Smooth muscle cell (in vitro differentiated cells): ENCODE measurements around the gene IFT80. TPM values are rescaled to one million over a fixed set of nuclear protein-coding genes. Genes with fewer than 3 reads are reported as not detected.

Experiments
- DNase-seq: peaks from one replicate; lab custom pipeline; 2025; ENCODE audit not compliant: unreplicated experiment; lab: John Stamatoyannopoulos, UW
- H2AFZ ChIP-seq: fragments of 200-600 bp; sonication (generic); 2 replicates; pipeline ENCODE4 v1.6.0; 2016; ENCODE audit warnings: antibody characterized with exemption, low read depth, mild to moderate bottlenecking
- H3F3A ChIP-seq: fragments of 200-600 bp; sonication (generic); 2 replicates; pipeline ENCODE4 v1.6.0; 2017; ENCODE audit warnings: antibody characterized with exemption, low read depth
- H3K27ac ChIP-seq: fragments of 200-600 bp; sonication (generic); 2 replicates; pipeline ENCODE4 v1.5.1; 2016; ENCODE audit warnings: low read depth, mild to moderate bottlenecking
- H3K27me3 ChIP-seq: fragments of 200-600 bp; sonication (generic); 2 replicates; pipeline ENCODE4 v1.6.1; 2016; ENCODE audit warnings: low read depth, mild to moderate bottlenecking
- H3K36me3 ChIP-seq: fragments of 200-600 bp; sonication (generic); 2 replicates; pipeline ENCODE4 v1.5.1; 2016; ENCODE audit warnings: low read depth
- H3K4me1 ChIP-seq: fragments of 200-600 bp; sonication (generic); 2 replicates; pipeline ENCODE4 v1.5.1; 2016; ENCODE audit warnings: low read depth
- H3K4me2 ChIP-seq: fragments of 200-600 bp; sonication (generic); 2 replicates; pipeline ENCODE4 v1.6.0; 2016; ENCODE audit warnings: mild to moderate bottlenecking
- H3K4me3 ChIP-seq: fragments of 200-600 bp; sonication (generic); 2 replicates; pipeline ENCODE4 v1.5.1; 2016; ENCODE audit warnings: mild to moderate bottlenecking
- H3K79me2 ChIP-seq: fragments of 200-600 bp; sonication (generic); 2 replicates; pipeline ENCODE4 v1.6.0; 2016; ENCODE audit warnings: low read depth, mild to moderate bottlenecking
- H3K9ac ChIP-seq: fragments of 200-600 bp; sonication (generic); 2 replicates; pipeline ENCODE4 v1.6.0; 2016; ENCODE audit warnings: low read depth
- H3K9me3 ChIP-seq: fragments of 200-600 bp; sonication (generic); replicated peaks from 2 replicates; pipeline ENCODE4 v1.5.1; 2016; ENCODE audit warnings: low read depth
- H4K20me1 ChIP-seq: fragments of 200-600 bp; sonication (generic); 2 replicates; pipeline ENCODE4 v1.6.0; 2016; ENCODE audit warnings: low read depth
- WGBS: methylation state at CpG from one replicate; pipeline ENCODE4 v1.1.7; 2016; ENCODE audit warnings: low lambda C conversion rate; 5-methylcytosine and 5-hydroxymethylcytosine counted together
- polyA plus RNA-seq: library from polyadenylated mRNA; unstranded; fragments of >200 nt; fragmentation: Nextera tagmentation; extraction: Ambion mirVana; gene quantifications from 2 replicates; pipeline ENCODE4 v1.2.1, GENCODE V29; 2016
- total RNA-seq: library from RNA; depleted of rRNA; stranded (reverse); fragments of >200 nt; gene quantifications from 2 replicates; pipeline ENCODE4 v1.2.3, GENCODE V29; 2014
- TF ChIP-seq, protein P1 (sequence below): fragments of 200-600 bp; sonication (generic); IDR thresholded peaks from 2 replicates; pipeline ENCODE4 v1.5.1; 2017; ENCODE audit warnings: borderline replicate concordance, mild to moderate bottlenecking, antibody characterized with exemption; ENCODE audit not compliant: insufficient read depth, poor library complexity, severe bottlenecking

The IFT80 gene
- total and polyA plus RNA-seq, 2 experiments from 2014 or later: 8.3 to 61.5 TPM

DNA sequence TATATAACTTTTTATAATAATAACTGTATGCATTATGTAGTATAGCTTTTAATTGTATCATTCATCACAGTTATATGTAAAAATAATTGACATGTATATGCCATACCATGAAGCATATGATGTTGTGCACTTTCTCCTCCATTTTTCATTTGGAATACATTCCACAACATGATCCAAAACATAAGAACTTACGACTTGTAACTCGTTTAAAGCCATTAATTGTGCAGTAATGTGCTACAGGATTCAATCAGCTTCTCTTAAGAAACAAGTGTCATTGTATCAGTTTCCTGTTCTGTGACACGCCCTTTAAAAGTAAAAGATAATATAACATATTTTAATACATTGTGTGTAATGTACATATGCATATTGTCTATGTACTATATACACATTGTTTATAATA is 171.6 kb downstream of the IFT80 start:
- no peaks in the 10 kb centered on the region for H3K9me3 ChIP-seq
- H3K9ac ChIP-seq: no peak overlapping the region
- H4K20me1 ChIP-seq: no peaks in the 10 kb centered on the region
- H3K4me2 ChIP-seq: peak overlapping the region; percentile 96
- H3K27ac ChIP-seq: no peak overlapping the region
- peaks cover 8% of the 10 kb centered on the region for H3K4me1 ChIP-seq
- TF ChIP-seq, protein P1, sequence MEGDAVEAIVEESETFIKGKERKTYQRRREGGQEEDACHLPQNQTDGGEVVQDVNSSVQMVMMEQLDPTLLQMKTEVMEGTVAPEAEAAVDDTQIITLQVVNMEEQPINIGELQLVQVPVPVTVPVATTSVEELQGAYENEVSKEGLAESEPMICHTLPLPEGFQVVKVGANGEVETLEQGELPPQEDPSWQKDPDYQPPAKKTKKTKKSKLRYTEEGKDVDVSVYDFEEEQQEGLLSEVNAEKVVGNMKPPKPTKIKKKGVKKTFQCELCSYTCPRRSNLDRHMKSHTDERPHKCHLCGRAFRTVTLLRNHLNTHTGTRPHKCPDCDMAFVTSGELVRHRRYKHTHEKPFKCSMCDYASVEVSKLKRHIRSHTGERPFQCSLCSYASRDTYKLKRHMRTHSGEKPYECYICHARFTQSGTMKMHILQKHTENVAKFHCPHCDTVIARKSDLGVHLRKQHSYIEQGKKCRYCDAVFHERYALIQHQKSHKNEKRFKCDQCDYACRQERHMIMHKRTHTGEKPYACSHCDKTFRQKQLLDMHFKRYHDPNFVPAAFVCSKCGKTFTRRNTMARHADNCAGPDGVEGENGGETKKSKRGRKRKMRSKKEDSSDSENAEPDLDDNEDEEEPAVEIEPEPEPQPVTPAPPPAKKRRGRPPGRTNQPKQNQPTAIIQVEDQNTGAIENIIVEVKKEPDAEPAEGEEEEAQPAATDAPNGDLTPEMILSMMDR: no peak
- H3K4me3 ChIP-seq: peak overlapping the region; percentile 29
- H3K36me3 ChIP-seq: no peaks in the 10 kb centered on the region
- H3K27me3 ChIP-seq: peaks cover 50% of the 10 kb centered on the region
- 89% methylated on average over 3 of the region's 3 CpGs for WGBS
- DNase-seq: no peak
- H3K79me2 ChIP-seq: peaks cover 14% of the 10 kb centered on the region
- H2AFZ ChIP-seq: no peak overlapping the region
- H3F3A ChIP-seq: no peaks in the 10 kb centered on the region

DNA sequence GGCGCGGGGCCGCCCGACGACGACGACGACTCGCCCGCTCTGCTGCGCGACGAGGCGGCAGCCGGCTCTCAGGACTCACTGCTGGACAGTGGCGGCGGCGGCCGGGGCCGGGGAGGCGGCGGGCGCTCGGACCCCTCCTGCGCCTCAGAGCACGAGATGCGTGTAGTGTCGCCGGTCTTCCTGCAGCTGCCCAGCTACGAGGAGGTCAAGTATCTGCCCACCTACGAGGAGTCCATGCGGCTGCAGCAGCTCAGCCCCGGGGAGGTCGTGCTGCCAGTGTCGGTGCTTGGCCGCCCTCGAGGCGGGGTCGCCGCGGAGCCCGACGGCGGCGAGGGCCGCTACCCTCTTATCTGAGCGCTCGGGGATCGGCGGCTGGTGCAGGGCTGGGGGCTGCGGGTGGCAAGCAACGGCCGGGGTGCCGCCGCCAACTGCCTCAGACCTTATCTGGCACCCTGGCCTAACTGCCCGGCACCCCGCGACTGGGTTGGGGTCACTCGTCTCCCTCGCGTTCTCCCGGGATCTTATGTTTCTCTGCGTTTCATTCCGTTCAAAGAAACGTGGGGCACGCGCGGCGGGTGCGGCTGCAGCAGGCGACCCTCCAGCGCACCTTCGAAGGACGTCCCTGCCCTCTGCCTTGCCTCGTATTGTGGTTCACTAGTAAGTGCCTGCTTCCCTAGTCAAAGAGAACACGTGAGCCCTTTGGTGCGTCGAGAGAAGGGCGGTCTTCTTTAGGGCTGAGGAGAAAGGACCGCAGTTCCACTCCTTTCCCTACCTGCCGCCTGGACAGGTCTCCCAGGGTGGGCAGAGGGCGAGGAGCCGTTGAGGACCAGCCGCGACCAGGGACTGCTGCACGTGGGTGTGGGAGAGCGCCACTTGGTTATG is 172.8 kb downstream of the IFT80 start:
- H3K79me2 ChIP-seq: peaks cover 14% of the 10 kb centered on the region
- 4% methylated on average over 64 of the region's 87 CpGs for WGBS

DNA sequence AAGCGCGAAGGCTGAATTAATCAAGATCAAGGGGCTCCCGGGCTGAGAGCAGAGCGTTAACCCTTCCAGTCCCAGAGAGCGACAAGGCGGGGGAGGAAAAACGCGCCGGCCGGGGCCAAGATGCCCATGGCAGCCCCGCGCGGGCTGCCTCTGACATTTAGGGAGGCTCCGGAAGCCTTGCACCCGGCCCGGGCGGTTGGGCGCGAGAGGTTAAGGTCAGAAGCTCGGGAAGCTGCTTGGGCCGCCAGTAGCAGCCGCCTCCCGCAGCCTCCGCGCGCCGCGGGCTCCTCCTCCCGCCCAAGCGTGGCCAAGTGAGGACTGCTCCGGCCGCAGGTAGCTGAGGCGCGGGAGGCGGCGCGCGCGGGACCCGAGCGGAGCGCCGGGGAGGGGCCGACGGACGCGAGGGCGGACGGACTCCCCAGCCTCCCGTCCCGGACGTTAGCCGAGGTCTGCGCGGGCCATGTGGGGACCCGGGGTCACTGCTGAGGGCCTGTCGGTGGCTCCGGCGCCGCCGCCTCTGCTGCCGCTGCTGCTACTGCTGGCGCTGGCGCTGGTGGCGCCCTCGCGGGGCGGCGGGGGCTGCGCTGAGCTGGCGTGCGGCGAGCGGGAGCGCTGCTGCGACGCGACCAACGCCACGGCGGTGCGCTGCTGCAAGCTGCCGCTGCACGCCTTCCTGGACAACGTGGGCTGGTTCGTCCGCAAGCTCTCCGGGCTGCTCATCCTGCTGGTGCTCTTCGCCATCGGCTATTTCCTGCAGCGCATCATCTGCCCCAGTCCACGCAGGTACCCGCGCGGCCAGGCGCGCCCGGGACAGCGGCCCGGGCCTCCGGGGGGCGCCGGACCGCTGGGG is 173.6 kb downstream of the IFT80 start, which contains the start of gene C3orf80:
Gene C3orf80, plus strand, starts transcription at position 247 of the 850 bp plus-strand sequence. Its CDS starts 214 bp downstream, at position 461.
- no peaks in the 10 kb centered on the region for H3K36me3 ChIP-seq
- H3K27me3 ChIP-seq: peaks cover 50% of the 10 kb centered on the region
- H3K4me1 ChIP-seq: peaks cover 8% of the 10 kb centered on the region
- DNase-seq: peak; percentile 55
- H3F3A ChIP-seq: no peaks in the 10 kb centered on the region
- WGBS: under 1% methylated on average over 72 of the region's 104 CpGs
- H3K4me2 ChIP-seq: peak within 1 kb of the TSS; percentile 96
- H4K20me1 ChIP-seq: no peaks in the 10 kb centered on the region
- H3K9ac ChIP-seq: peak within 1 kb of the TSS; percentile 31
- H3K9me3 ChIP-seq: no peaks in the 10 kb centered on the region
- TF ChIP-seq, protein P1: no peak
- no peak within 1 kb of the TSS for H3K27ac ChIP-seq
- peaks cover 14% of the 10 kb centered on the region for H3K79me2 ChIP-seq
- H2AFZ ChIP-seq: peak within 1 kb of the TSS; percentile 91
- H3K4me3 ChIP-seq: peak within 1 kb of the TSS; percentile 74

More for the DNA sequence above, 172.8 kb downstream of the IFT80 start:
- Histone ChIP-seq H3K27me3 (peaks cover 50% of the 10 kb centered on the region), H3K36me3 (no peaks in the 10 kb centered on the region), H2AFZ (peak overlapping the region; percentile 71), H3K4me1 (peaks cover 8% of the 10 kb centered on the region), H3K9me3 (no peaks in the 10 kb centered on the region), H3F3A (no peaks in the 10 kb centered on the region), H4K20me1 (no peaks in the 10 kb centered on the region), H3K4me3 (peak overlapping the region; percentile 74), H3K9ac (no peak overlapping the region), H3K4me2 (peak overlapping the region; percentile 96), H3K27ac (no peak overlapping the region)
- DNase-seq: no peak
- TF ChIP-seq, protein P1: no peak
